GM23338 (cell line): ENCODE results near the gene TAGLN2. TPM values are rescaled to one million over a fixed set of nuclear protein-coding genes. Genes with fewer than 3 reads are reported as not detected.

Experiments used
- ATAC-seq: fragments of 200-7000 bp; cut with Tn5 transposase; 3 replicates; pipeline ENCODE4 v1.9.1; 2020
- DNase-seq: peaks from one replicate; pipeline ENCODE4 v3.0.0-alpha.2; 2015; ENCODE audit warnings: low spot score
- H2AFZ ChIP-seq: fragments of 200-600 bp; sonication (generic); 2 replicates; pipeline ENCODE4 v1.8.0; 2016; ENCODE audit warnings: antibody characterized with exemption, mild to moderate bottlenecking, moderate library complexity
- H3F3A ChIP-seq: fragments of 200-600 bp; sonication (generic); replicated peaks from 2 replicates; pipeline ENCODE4 v1.8.0; 2017; ENCODE audit warnings: antibody characterized with exemption, mixed run types, low read depth
- H3K27ac ChIP-seq: fragments of 200-600 bp; sonication (generic); 2 replicates; pipeline ENCODE4 v1.6.1; 2016; ENCODE audit warnings: low read depth
- H3K27me3 ChIP-seq: fragments of 200-600 bp; sonication (generic); 2 replicates; pipeline ENCODE4 v1.8.0; 2016; ENCODE audit warnings: mild to moderate bottlenecking, mixed run types, moderate library complexity; ENCODE audit not compliant: insufficient read depth
- H3K36me3 ChIP-seq: fragments of 200-600 bp; sonication (generic); 2 replicates; pipeline ENCODE4 v1.8.0; 2016; ENCODE audit warnings: mild to moderate bottlenecking; ENCODE audit not compliant: insufficient read depth
- H3K4me1 ChIP-seq: fragments of 200-600 bp; sonication (generic); 2 replicates; pipeline ENCODE4 v1.8.0; 2016; ENCODE audit warnings: mild to moderate bottlenecking, moderate library complexity; ENCODE audit not compliant: insufficient read depth
- H3K4me2 ChIP-seq: fragments of 200-600 bp; sonication (generic); 2 replicates; pipeline ENCODE4 v1.7.1; 2017; ENCODE audit warnings: mixed run types
- H3K4me3 ChIP-seq: fragments of 200-600 bp; sonication (generic); 2 replicates; pipeline ENCODE4 v1.6.1; 2016; ENCODE audit warnings: mixed run types
- H3K79me2 ChIP-seq: fragments of 200-600 bp; sonication (generic); replicated peaks from 2 replicates; pipeline ENCODE4 v1.8.0; 2017; ENCODE audit warnings: mild to moderate bottlenecking; ENCODE audit not compliant: insufficient read depth
- H3K9me2 ChIP-seq: fragments of 200-600 bp; sonication (generic); 2 replicates; pipeline ENCODE4 v1.8.0; 2017; ENCODE audit not compliant: insufficient read depth
- H4K20me1 ChIP-seq: fragments of 200-600 bp; sonication (generic); replicated peaks from 2 replicates; pipeline ENCODE4 v1.8.0; 2017; ENCODE audit warnings: mild to moderate bottlenecking; ENCODE audit not compliant: insufficient read depth
- H3K27ac Mint-ChIP-seq: 2 replicates; pipeline ENCODE4 v1.8.0; 2020; ENCODE audit warnings: inconsistent platforms, mild to moderate bottlenecking, moderate library complexity, mixed read lengths
- H3K27me3 Mint-ChIP-seq: 3 replicates; pipeline ENCODE4 v1.8.0; 2022; ENCODE audit warnings: low read depth, mild to moderate bottlenecking, moderate library complexity, mixed read lengths, inconsistent platforms; ENCODE audit not compliant: insufficient read depth, poor library complexity
- H3K36me3 Mint-ChIP-seq: 3 replicates; pipeline ENCODE4 v1.8.0; 2021; ENCODE audit warnings: low read depth, mild to moderate bottlenecking, inconsistent platforms, moderate library complexity, mixed read lengths
- H3K4me1 Mint-ChIP-seq: 3 replicates; pipeline ENCODE4 v1.8.0; 2020; ENCODE audit warnings: mild to moderate bottlenecking, inconsistent platforms, mixed read lengths
- H3K4me3 Mint-ChIP-seq: 3 replicates; pipeline ENCODE4 v1.8.0; 2021; ENCODE audit warnings: moderate library complexity, mild to moderate bottlenecking, inconsistent platforms, mixed read lengths
- H3K9me3 Mint-ChIP-seq: 3 replicates; pipeline ENCODE4 v1.8.0; 2020; ENCODE audit warnings: moderate library complexity, mild to moderate bottlenecking, inconsistent platforms, mixed read lengths
- CREB1 ChIP-seq: fragments of 250-450 bp; sonication (Bioruptor Pico); IDR thresholded peaks from 2 replicates; pipeline ENCODE4 v1.5.0; 2020; ENCODE audit warnings: low read depth, mild to moderate bottlenecking, moderate library complexity
- CTCF ChIP-seq, 2 experiments: fragments of 200-600 bp in 1 of 2; sonication (generic) in 1 of 2; conservative IDR thresholded peaks; 2 replicates each; pipeline versions ENCODE4 v1.5.1 to v1.6.1; 2016 to 2017; ENCODE audit warnings: antibody characterized with exemption in 2 of 2, low read depth in 2 of 2, mild to moderate bottlenecking in 2 of 2, moderate library complexity in 1 of 2
- EZH2 ChIP-seq: fragments of 200-600 bp; sonication (generic); IDR thresholded peaks from one replicate; pipeline ENCODE4 v1.8.0; 2017; ENCODE audit warnings: antibody characterized with exemption, mild to moderate bottlenecking, low read depth; ENCODE audit not compliant: unreplicated experiment
- EZH2phosphoT487 ChIP-seq: fragments of 200-600 bp; sonication (generic); IDR thresholded peaks from one replicate; pipeline ENCODE4 v1.8.1; 2018; ENCODE audit warnings: antibody characterized with exemption; ENCODE audit not compliant: unreplicated experiment
- NANOG ChIP-seq: IDR thresholded peaks from 2 replicates; pipeline ENCODE4 v1.6.1; 2016; ENCODE audit warnings: antibody characterized with exemption, borderline replicate concordance
- POLR2AphosphoS5 ChIP-seq: IDR thresholded peaks from 2 replicates; pipeline ENCODE4 v1.6.1; 2016; ENCODE audit warnings: antibody characterized with exemption, low read depth
- REST ChIP-seq: IDR thresholded peaks from one replicate; pipeline ENCODE4 v1.6.1; 2018; ENCODE audit warnings: antibody characterized with exemption; ENCODE audit not compliant: unreplicated experiment
- ZNF114 ChIP-seq: fragments of 250-450 bp; sonication (Bioruptor Pico); IDR thresholded peaks from 2 replicates; pipeline ENCODE4 v1.5.0; 2020; ENCODE audit warnings: mild to moderate bottlenecking, moderate library complexity
- ZNF331 ChIP-seq: fragments of 250-450 bp; sonication (Bioruptor Pico); IDR thresholded peaks from 2 replicates; pipeline ENCODE4 v1.5.0; 2020; ENCODE audit warnings: low read depth, mild to moderate bottlenecking, moderate library complexity
- ZNF462 ChIP-seq: fragments of 250-450 bp; sonication (Bioruptor Pico); IDR thresholded peaks from 2 replicates; pipeline ENCODE4 v1.5.0; 2020; ENCODE audit warnings: mild to moderate bottlenecking, moderate library complexity
- polyA plus RNA-seq: library from polyadenylated mRNA; unstranded; fragments of >200 nt; fragmentation: Nextera tagmentation; extraction: Ambion mirVana; gene quantifications from 2 replicates; pipeline ENCODE4 v1.2.1, GENCODE V29; 2016
- total RNA-seq: library from RNA; depleted of rRNA; stranded (reverse); fragments of >200 nt; shearing (Covaris generic); gene quantifications from 2 replicates; pipeline ENCODE4 v1.2.3, GENCODE V29; 2014

Gene TAGLN2
- total and polyA plus RNA-seq, 2 experiments from 2014 or later = 58.2 to 60.1 TPM

- TF ChIP-seq REST (no peak), POLR2AphosphoS5 (no peak), NANOG (no peak), EZH2 (no peak), ZNF331 (no peak), CTCF (conservative IDR thresholded peaks at IDR 0.05; ENCODE audit: low read depth in 2 of 2) (no peak), EZH2phosphoT487 (no peak)
These were observed 24.4 kb downstream of the TAGLN2 start (continued) for GRCh38 chr1:159900755-159901360.

GRCh38 chr1:159900086-159900680 is 25.1 kb downstream of the TAGLN2 start, which contains the start of gene CFAP45:
CFAP45 (minus strand) TSS chr1:159900165; CDS start chr1:159900098, 67 bp downstream.
- Histone ChIP-seq H3K9me2 (no peaks in the 10 kb centered on the region), H4K20me1 (no peaks in the 10 kb centered on the region), H3F3A (no peaks in the 10 kb centered on the region), H3K36me3 (no peaks in the 10 kb centered on the region), H3K27ac (no peak within 1 kb of the TSS), H3K4me1 (peaks cover 12% of the 10 kb centered on the region), H3K4me2 (peak within 1 kb of the TSS; percentile 79), H3K79me2 (no peaks in the 10 kb centered on the region), H2AFZ (peak within 1 kb of the TSS; percentile 94), H3K27me3 (peaks cover 17% of the 10 kb centered on the region), H3K4me3 (peak within 1 kb of the TSS; percentile 57)
- Mint-ChIP-seq H3K27me3 (peaks cover 19% of the 10 kb centered on the region), H3K9me3 (peaks cover 9% of the 10 kb centered on the region; the same call in 2 of the 3 replicates), H3K4me3 (peak within 1 kb of the TSS; percentile 52), H3K27ac (no peak within 1 kb of the TSS; the same call in 1 of the 2 replicates), H3K4me1 (peaks cover 15% of the 10 kb centered on the region), H3K36me3 (peaks cover 3% of the 10 kb centered on the region; the same call in 1 of the 3 replicates)
- ATAC-seq = peak; percentile 96
- peak; percentile 97 for DNase-seq
- TF ChIP-seq CTCF (conservative IDR thresholded peaks at IDR 0.05; ENCODE audit: low read depth in 2 of 2) (no peak), CREB1 (CRISPR knock-in tag) (no peak), ZNF462 (CRISPR knock-in tag) (0 out of 2 replicates have a peak, but pooled peaks have one; percentile 35), ZNF331 (no peak), ZNF114 (CRISPR knock-in tag) (0 out of 2 replicates have a peak, but pooled peaks have one; percentile 28)
